D721Med (cell line): ENCODE data around the gene TSPY10.
"Not testable (repeated sequence)": the region's sequence is repeated elsewhere in the genome, so short reads cannot be mapped to it uniquely, and the experiment has no call there.

ENCODE experiments used
- DNase-seq: peaks from one replicate; pipeline ENCODE4 v3.0.0; 2011; ENCODE audit warnings: low spot score; ENCODE audit not compliant: insufficient read length
- FAIRE-seq: peaks from 2 replicates; lab custom pipeline; 2011; peaks lifted over from hg19 to GRCh38; lab: Jason Lieb, UNC

TSPY10 gene

GRCh38 chrY:9527580-9527979 lies at the start of gene TSPY10:
Gene TSPY10 (plus strand): TSS chrY:9527880. CDS start chrY:9527926, 46 bp downstream.
- not testable (repeated sequence) for FAIRE-seq

GRCh38 chrY:9486967-9487366 lies 40.7 kb upstream of the TSPY10 start, which contains the start of gene TSPY9:
Gene TSPY9 (plus strand): TSS chrY:9487267. CDS start chrY:9487313, 46 bp downstream.
- not testable (repeated sequence) for DNase-seq, FAIRE-seq

More at GRCh38 chrY:9527580-9527979, at the start of gene TSPY10:
- DNase-seq: not testable (repeated sequence)

- not testable (repeated sequence) for DNase-seq, FAIRE-seq
Measured at GRCh38 chrY:9504396-9504795, 23.3 kb upstream of the TSPY10 start.

- not testable (repeated sequence) for FAIRE-seq, DNase-seq
Measured at GRCh38 chrY:9516287-9516686, 11.4 kb upstream of the TSPY10 start.
